Muscle of arm (tissue), 14 donors: ENCODE data around the gene CYP4A11. TPM values are rescaled to one million over a fixed set of nuclear protein-coding genes. Genes with fewer than 3 reads are reported as not detected.
"Not testable (repeated sequence)": the region's sequence is repeated elsewhere in the genome, so short reads cannot be mapped to it uniquely, and the experiment has no call there.

ENCODE experiments used
- DNase-seq: peaks from one replicate; pipeline ENCODE4 v3.0.0-alpha.2; 2013
- long read RNA-seq, 11 donors: transcript quantifications; one replicate each; lab custom pipeline, GENCODE V29; 2026
- polyA plus RNA-seq, 12 donors: library from polyadenylated mRNA; unstranded; fragments of 120-200 nt; gene quantifications; one replicate each; pipeline ENCODE4 v1.2.1, GENCODE V29; 2013; ENCODE audit not compliant: insufficient read length in 12 of 12

CYP4A11 gene, protein sequence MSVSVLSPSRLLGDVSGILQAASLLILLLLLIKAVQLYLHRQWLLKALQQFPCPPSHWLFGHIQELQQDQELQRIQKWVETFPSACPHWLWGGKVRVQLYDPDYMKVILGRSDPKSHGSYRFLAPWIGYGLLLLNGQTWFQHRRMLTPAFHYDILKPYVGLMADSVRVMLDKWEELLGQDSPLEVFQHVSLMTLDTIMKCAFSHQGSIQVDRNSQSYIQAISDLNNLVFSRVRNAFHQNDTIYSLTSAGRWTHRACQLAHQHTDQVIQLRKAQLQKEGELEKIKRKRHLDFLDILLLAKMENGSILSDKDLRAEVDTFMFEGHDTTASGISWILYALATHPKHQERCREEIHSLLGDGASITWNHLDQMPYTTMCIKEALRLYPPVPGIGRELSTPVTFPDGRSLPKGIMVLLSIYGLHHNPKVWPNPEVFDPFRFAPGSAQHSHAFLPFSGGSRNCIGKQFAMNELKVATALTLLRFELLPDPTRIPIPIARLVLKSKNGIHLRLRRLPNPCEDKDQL
- polyA plus RNA-seq: 1 to 10 TPM in 1 of 12 donors, under 1 TPM in 7, not detected in 4; 0.05 to 2.9 (median 0.29) TPM
- long read RNA-seq, donor 1: 0 reads
- long read RNA-seq, donor 2: 0 reads
- long read RNA-seq, donor 3: 0 reads
- long read RNA-seq, donor 4: 0 reads
- long read RNA-seq, donor 5: 0 reads
- long read RNA-seq, donor 6: 0 reads
- long read RNA-seq, donor 7: 0 reads
- long read RNA-seq, donor 8: 0 reads
- long read RNA-seq, donor 9: 0 reads
- long read RNA-seq, donor 10: 0 reads
- long read RNA-seq, donor 11: 0 reads

DNA sequence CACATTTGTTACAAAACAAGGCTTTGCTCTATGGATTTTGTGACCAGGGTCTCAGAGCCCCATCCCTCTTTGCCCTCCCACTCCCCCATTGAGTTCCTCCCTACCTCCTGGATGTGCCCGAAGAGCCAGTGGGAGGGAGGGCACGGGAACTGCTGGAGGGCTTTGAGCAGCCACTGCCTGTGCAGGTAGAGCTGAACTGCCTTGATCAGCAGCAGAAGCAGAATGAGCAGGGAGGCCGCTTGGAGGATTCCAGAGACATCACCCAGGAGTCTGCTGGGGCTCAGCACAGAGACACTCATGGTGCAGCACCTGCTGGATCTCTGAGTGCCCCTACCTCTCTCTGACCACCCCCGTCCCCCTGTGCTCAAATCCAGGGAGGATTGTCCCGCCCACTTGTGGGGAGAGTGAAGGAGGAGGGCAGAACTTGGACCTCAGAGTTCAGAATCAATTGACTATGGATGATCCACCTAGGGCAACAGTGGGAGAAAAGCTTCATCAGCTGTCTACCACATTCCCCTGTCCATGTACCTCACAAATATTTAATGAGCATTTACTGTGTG is at the start of gene CYP4A11:
TSS of gene CYP4A11 (minus strand) at position 342 of the 560 bp plus-strand sequence. CDS start at position 299, 43 bp downstream.
- DNase-seq: no peak

- not testable (repeated sequence) for DNase-seq
Observed at GRCh38 chr1:46990541-46990940, 49.3 kb upstream of the CYP4A11 start.

GRCh38 chr1:46983830-46984586 is 42.7 kb upstream of the CYP4A11 start:
- DNase-seq: no peak

DNA sequence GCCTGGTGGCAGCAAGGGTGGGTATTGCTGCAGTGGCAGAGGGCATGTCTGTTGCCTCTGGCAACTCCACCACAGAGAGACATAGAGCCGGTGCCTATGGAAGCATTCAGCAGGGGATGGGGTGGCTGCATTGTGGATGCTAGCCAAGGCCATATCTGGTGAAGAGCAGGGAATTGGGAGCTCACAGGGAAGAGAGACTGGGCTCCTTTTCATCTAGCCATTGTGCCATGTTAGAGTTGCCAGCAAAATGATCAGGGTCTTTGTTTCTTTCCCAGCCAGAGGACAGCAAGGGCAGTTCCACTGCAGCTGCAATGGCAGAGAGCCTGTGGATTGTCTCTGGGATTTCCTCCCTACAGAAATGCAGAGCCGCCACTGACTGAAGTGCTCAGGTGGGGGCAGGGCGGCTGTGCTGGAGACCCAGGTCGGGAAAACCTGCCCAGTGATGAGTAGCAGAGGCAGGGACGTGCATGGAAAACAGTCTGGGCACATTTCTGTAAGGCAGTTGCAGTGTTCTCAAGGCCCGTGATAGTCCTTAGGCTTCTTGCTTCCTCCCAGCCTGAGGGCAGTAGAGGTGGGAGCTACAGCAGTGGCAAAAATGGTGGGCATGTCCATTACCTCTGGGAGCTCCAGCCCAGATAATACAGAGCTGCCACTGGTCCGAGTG is 42.0 kb upstream of the CYP4A11 start:
- no peak for DNase-seq

DNA sequence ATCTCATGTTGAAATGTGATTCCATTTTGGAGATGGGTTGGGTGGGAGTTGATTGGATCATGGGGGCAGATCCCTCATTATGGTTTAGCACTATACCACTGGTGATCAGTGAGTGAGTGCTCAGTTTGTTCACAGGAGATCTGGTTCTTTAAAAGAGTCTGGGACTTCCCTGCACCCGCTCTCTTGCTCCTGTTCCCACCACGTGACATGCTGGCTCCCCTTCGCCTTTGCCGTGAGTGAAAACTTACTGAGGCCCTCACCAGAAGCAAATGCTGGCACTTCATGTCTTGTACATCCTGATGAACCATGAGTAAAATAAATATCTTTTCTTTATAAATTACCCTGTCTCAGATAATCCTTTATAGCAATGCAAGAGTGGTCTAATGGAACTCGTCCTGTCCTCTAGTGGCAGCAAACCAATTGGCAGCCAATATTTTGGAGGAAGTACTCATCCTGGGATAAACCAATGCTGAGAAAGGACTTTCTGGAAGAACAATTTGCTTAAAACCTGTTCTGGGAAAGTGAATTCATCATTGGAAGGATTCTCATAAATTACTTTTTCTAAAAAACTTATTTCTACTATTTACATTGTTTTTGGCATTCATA is 27.8 kb upstream of the CYP4A11 start:
- DNase-seq: no peak

DNA sequence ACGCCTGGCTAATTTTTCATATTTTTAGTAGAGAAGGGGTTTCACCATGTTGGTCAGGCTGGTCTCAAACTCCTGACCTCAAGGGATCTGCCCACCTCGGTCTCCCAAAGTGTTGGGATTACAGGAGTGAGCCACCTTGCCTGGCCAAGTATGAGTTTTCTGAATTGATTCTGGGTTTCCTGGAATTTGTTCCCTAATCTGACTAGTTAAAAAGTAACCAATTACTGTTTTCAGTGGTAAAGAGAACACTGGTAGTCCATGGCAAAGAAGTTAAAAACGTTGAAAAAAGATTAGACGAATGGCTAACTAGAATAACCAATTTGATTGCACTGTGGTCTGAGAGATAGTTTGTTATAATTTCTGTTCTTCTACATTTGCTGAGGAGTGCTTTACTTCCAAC is 21.0 kb upstream of the CYP4A11 start:
- not testable (repeated sequence) for DNase-seq

DNA sequence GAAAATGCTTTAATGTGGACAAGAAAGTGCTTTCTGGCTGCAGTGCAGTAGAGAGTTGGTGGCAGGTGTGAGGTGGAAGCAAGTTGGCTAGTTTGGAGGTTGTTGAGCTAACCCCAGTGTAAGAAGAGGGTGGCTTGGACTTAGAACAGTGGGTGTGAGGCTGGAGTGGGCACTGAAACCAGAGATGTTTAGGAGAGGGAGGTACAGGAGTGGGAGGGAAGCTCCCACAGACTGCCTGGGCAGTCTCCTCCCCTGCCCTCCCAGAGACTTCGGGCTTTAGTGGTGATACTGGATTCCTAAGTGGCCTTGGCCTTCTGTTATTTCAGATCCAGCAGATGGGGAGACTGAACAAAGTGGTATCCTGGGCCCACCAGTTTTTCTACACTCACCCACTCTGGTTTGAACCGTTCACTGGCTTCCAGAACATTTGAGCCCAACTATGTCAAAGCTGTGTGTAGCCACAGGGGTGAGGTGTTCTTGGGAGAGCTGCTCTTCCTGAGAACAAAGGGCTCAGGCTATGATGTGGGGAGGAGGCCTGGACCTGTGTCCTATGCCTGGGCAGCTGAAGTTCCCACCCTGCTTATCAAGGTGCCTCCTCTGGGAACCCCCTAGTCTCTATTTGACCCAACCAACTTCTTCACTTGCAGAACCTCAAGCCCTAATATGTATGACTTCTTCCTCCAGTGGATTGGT is 19.9 kb upstream of the CYP4A11 start:
- no peak for DNase-seq

DNA sequence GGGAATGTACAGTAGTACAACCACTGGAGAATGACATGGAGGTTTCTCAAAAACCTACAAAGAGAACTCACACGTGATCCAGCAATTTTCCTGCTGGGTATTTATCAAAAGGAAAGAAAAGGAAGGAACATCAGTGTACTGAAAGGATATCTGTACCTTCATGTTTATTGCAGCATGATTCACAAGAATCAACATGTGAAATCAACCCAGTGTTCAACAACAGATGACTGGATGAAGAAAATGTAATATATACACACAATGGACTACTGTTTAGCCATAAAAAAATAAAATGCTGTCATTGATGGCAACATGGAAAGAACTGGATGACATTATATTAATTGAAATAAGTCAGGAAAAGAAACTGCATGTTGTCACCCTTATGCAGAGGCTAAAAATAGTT is 19.0 kb upstream of the CYP4A11 start:
- DNase-seq: no peak

DNA sequence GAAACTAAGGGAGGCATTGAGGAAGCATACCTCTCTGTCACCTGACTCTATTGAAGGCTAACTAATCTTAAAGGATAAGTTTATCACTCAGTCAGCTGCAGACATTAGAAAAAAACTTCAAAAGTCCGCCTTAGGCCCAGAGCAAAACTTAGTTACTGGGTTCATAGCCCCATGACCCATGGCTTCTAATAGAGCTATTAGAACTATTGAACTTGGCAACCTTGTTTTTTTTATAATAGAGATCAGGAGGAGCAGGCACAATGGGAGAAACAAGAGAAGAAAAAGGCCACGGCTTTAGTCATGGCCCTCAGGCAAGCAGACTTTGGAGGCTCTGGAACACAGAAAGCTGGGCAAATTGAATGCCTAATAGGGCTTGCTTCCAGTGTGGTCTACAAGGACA is 13.8 kb upstream of the CYP4A11 start:
- not testable (repeated sequence) for DNase-seq

DNA sequence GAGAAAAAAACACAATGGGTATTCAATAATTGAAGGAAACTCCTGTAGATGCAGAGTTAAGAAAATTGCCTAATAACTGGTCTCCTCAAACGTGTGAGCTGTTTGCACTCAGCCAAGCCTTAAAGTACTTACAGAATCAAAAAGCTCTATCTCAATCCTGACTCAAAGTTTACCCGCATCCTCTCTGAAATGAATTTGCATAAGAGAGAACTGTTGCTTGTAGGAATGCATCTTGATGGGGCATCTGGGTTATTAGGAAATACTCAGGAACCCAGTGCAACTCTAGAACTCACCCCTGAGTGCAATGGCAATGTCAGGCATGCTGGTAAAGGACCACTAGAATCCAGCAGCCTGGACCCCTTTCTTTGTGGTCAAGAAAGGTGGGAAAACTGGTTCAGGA is 12.6 kb upstream of the CYP4A11 start:
- not testable (repeated sequence) for DNase-seq

GRCh38 chr1:46949417-46949666 is 8.1 kb upstream of the CYP4A11 start:
- DNase-seq: not testable (repeated sequence)

DNA sequence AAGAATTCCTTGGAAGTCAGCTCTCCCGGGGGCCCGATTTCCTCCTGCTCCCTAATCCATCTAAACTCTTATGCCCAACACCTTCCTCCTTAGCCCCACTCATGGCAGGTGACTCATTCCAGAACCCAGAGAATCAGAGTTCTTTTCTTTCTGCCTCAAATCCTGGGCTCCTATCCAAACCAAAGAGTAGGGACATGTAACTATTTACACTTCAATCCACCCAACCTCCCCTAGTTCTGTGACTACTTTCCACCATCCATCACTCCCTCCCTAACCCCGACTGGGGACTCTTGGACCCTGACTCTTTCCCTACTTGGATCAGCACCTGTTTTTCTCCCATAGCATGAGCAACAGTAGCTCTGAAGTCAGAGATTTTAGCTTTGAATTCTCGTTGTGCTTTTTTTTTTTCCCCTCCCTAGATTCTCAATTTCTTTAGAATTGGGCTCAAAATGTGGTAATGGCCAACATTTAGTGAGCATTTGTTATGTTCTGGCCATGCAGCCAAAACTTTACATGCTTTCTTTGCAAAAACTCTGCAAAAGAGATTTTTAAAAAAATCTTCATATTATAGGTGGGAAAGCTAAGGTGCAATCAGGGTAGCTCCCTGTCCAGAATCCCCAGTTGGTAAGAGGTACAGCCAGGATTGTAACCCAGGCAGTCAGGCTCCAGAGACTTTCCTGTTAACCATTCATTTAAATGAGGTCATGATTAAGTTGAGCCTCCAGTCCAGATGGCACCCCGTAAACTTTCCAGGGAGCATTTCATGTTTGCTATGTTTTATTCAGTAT is 7.5 kb upstream of the CYP4A11 start:
- no peak for DNase-seq

DNA sequence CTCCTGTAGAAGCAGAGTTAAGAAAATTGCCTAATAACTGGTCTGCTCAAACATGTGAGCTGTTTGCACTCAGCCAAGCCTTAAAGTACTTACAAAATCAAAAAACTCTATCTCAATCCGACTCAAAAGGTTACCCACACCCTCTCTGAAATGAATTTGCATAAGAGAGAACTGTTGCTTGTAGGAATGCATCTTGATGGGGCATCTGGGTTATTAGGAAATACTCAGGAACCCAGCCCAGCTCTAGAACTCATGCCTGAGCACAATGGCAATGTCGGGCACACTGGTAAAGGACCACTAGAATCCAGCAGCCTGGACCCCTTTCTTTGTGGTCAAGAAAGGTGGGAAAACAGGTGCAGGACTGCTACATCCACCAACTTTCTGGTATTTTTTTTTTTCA is 6.4 kb upstream of the CYP4A11 start:
- DNase-seq: not testable (repeated sequence)

GRCh38 chr1:46942086-46942485 is 810 bp upstream of the CYP4A11 start:
- DNase-seq: no peak

GRCh38 chr1:46940307-46940706 is 969 bp downstream of the CYP4A11 start:
- DNase-seq: no peak

GRCh38 chr1:46937270-46937669 is 4.0 kb downstream of the CYP4A11 start:
- no peak for DNase-seq

GRCh38 chr1:46936788-46937187 is 4.5 kb downstream of the CYP4A11 start:
- DNase-seq: no peak

DNA sequence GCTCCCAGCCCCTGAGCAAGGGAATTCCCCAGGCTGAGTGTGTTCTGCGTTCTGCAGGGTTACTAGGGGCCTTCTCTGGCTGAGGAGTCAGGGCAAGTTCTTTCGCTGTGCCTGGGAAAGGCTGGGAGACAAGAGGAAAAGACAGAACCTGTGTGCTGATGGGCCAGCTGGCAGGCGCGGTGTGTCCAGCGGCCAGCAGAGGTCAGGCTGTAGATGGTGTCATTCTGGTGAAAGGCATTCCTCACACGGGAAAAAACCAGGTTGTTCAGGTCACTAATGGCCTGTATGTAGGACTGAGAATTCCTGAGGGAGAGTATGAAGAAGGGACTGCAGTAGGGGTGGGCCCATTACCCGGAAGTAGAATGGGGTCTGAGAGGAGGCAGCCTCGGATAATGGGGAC is 6.4 kb downstream of the CYP4A11 start:
- DNase-seq: not testable (repeated sequence)

DNA sequence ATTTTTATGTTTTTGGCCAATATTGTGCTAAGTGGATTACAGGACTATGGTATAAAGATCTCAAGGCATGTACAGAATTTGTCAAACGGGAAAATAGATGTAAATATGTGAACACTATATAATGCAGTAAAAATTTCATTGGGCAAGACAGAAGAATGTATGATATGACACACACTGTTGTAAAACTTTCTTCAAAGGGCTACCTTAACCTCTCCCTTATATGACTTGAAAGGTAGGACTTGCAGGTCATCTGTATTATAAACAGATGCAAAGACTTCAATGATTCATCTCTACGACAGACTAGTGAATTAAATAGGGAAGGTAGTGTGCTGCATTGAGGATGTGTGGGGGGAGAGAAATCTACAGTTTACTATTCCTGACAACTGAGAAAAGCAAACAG is 9.3 kb downstream of the CYP4A11 start:
- not testable (repeated sequence) for DNase-seq

GRCh38 chr1:46931151-46931550 is 10.1 kb downstream of the CYP4A11 start:
- DNase-seq: no peak
